GM12878 (cell line): ENCODE results near the gene TMTC1. TPM values are rescaled to one million over a fixed set of nuclear protein-coding genes. Genes with fewer than 3 reads are reported as not detected.

Experiments used
- ATAC-seq: fragments of 200-7000 bp; cut with Tn5 transposase; 3 replicates; pipeline ENCODE4 v1.9.1; 2020; ENCODE audit warnings: mild to moderate bottlenecking, moderate library complexity
- BruUV-seq: library from RNA; stranded (reverse); fragments of 400-500 nt; replicated peaks from 2 replicates; lab custom pipeline; 2021; lab: Mats Ljungman, UMichigan
- CTCF ChIA-PET: fragments of 300-600 bp; sonication (Branson Sonifier 250); formaldehyde crosslinking; extraction: SDS; loops from one replicate; lab custom pipeline; 2021; ENCODE audit warnings: inconsistent platforms; lab: Yijun Ruan, JAX
- POLR2A ChIA-PET: fragments of 350-600 bp; formaldehyde crosslinking; extraction: SDS; loops from one replicate; lab custom pipeline; 2021; ENCODE audit warnings: inconsistent platforms; lab: Charles Lee
- RAD21 ChIA-PET: fragments of 300-600 bp; sonication (Branson Sonifier 250); formaldehyde crosslinking; loops from one replicate; lab custom pipeline; 2023; ENCODE audit warnings: antibody characterized with exemption; ENCODE audit not compliant: unreplicated experiment; lab: Charles Lee
- SMC1A ChIA-PET: fragments of 300-600 bp; sonication (Branson Sonifier 250); formaldehyde crosslinking; loops from one replicate; lab custom pipeline; 2023; ENCODE audit not compliant: unreplicated experiment, uncharacterized antibody; lab: Charles Lee
- DNase-seq: peaks from one replicate; pipeline ENCODE4 v3.0.0-alpha.2; 2011; ENCODE audit warnings: low read depth, low spot score
- FAIRE-seq: peaks from 3 replicates; lab custom pipeline; 2011; peaks lifted over from hg19 to GRCh38; lab: Jason Lieb, UNC
- H2AFZ ChIP-seq: 2 replicates; pipeline ENCODE4 v1.6.0; 2011; ENCODE audit warnings: low read depth, low read length, control low read depth; ENCODE audit not compliant: control insufficient read depth
- H3K27ac ChIP-seq: 2 replicates; pipeline ENCODE4 v1.5.1; 2011; ENCODE audit warnings: control low read depth; ENCODE audit not compliant: control insufficient read depth, insufficient read depth
- H3K27me3 ChIP-seq, 2 experiments: replicated peaks in 1 of 2; 2 replicates each; pipeline versions ENCODE4 v1.6.0 to v1.6.1; 2011; ENCODE audit warnings: low read length in 1 of 2; ENCODE audit not compliant: control insufficient read depth in 2 of 2, insufficient read depth in 2 of 2
- H3K36me3 ChIP-seq, 2 experiments: 2 replicates each; pipeline ENCODE4 v1.5.1; 2011; ENCODE audit warnings: low read length in 1 of 2; ENCODE audit not compliant: control insufficient read depth in 2 of 2, insufficient read depth in 2 of 2
- H3K4me1 ChIP-seq: 2 replicates; pipeline ENCODE4 v1.6.1; 2011; ENCODE audit warnings: mild to moderate bottlenecking, low read length, moderate library complexity, mixed read lengths; ENCODE audit not compliant: control insufficient read depth, insufficient read depth
- H3K4me2 ChIP-seq: 2 replicates; pipeline ENCODE4 v1.6.0; 2011; ENCODE audit warnings: control low read depth; ENCODE audit not compliant: control insufficient read depth, insufficient read depth
- H3K4me3 ChIP-seq: fragments of 200-600 bp; sonication (generic); 2 replicates; pipeline ENCODE4 v1.5.1; 2016
- H3K79me2 ChIP-seq: 2 replicates; pipeline ENCODE4 v1.6.0; 2011; ENCODE audit warnings: low read length; ENCODE audit not compliant: control insufficient read depth, insufficient read depth
- H3K9ac ChIP-seq: 2 replicates; pipeline ENCODE4 v1.8.0; 2011; ENCODE audit warnings: low read length, control low read depth, mixed read lengths; ENCODE audit not compliant: control insufficient read depth, insufficient read depth
- H3K9me3 ChIP-seq: replicated peaks from 3 replicates; pipeline ENCODE4 v1.5.1; 2011; ENCODE audit warnings: mild to moderate bottlenecking, low read length; ENCODE audit not compliant: control insufficient read depth, insufficient read depth
- H4K20me1 ChIP-seq: 2 replicates; pipeline ENCODE4 v1.6.0; 2011; ENCODE audit not compliant: control insufficient read depth, insufficient read depth
- CEBPZ ChIP-seq: fragments of 150-350 bp; IDR thresholded peaks from 2 replicates; pipeline ENCODE4 v1.6.1; 2016; ENCODE audit warnings: low read depth, low read length
- CHD2 ChIP-seq: IDR thresholded peaks from 2 replicates; pipeline ENCODE4 v1.6.1; 2011; ENCODE audit warnings: low read depth, low read length, improper control_type of control experiment, borderline replicate concordance
- EP300 ChIP-seq, 2 experiments: fragments of 150-350 bp in 1 of 2; IDR thresholded peaks; 2 replicates each; pipeline ENCODE4 v1.6.1; 2011 to 2012; ENCODE audit warnings: low read depth in 2 of 2, low read length in 2 of 2, borderline replicate concordance in 1 of 2, improper control_type of control experiment in 1 of 2, inconsistent platforms in 1 of 2; ENCODE audit not compliant: control insufficient read depth in 1 of 2
- KDM1A ChIP-seq: fragments of 200-600 bp; sonication (generic); IDR thresholded peaks from 2 replicates; pipeline ENCODE4 v1.6.1; 2016; ENCODE audit warnings: borderline replicate concordance
- MYB ChIP-seq: fragments of 150-350 bp; IDR thresholded peaks from 2 replicates; pipeline ENCODE4 v1.6.1; 2014; ENCODE audit warnings: mild to moderate bottlenecking, low read depth, low read length, borderline replicate concordance
- MYC ChIP-seq: IDR thresholded peaks from 2 replicates; pipeline ENCODE4 v1.6.1; 2011; ENCODE audit warnings: mild to moderate bottlenecking, low read length, moderate library complexity, inconsistent platforms; ENCODE audit not compliant: insufficient read depth, insufficient replicate concordance, insufficient read length, severe bottlenecking
- REST ChIP-seq: IDR thresholded peaks from 2 replicates; pipeline ENCODE4 v1.6.1; 2012; ENCODE audit warnings: mild to moderate bottlenecking, low read depth, low read length
- TCF7 ChIP-seq: IDR thresholded peaks from 2 replicates; pipeline ENCODE4 v1.6.1; 2014; ENCODE audit warnings: antibody characterized with exemption, borderline replicate concordance
- USF1 ChIP-seq: IDR thresholded peaks from 2 replicates; pipeline ENCODE4 v1.6.1; 2011; ENCODE audit warnings: borderline replicate concordance, low read depth, mild to moderate bottlenecking, moderate library complexity, mixed read lengths, low read length; ENCODE audit not compliant: insufficient read depth; ENCODE audit errors: extremely low read length
- ZBED1 ChIP-seq: IDR thresholded peaks from 2 replicates; pipeline ENCODE4 v1.6.1; 2016; ENCODE audit warnings: borderline replicate concordance
- ZBTB40 ChIP-seq: fragments of 450-650 bp; IDR thresholded peaks from 2 replicates; pipeline ENCODE4 v1.6.1; 2016; ENCODE audit warnings: mild to moderate bottlenecking, moderate library complexity, borderline replicate concordance
- WGBS: methylation state at CpG from one replicate; pipeline ENCODE4 v1.1.6; 2016; ENCODE audit warnings: low lambda C conversion rate; ENCODE audit not compliant: insufficient replicate concordance, insufficient coverage; ENCODE audit errors: missing lambda C conversion rate; 5-methylcytosine and 5-hydroxymethylcytosine counted together
- in situ Hi-C: fragments of 300-500 bp; cut with MboI; formaldehyde crosslinking; loops from 9 replicates; pipeline ENCODE4 v1.14.3; 2018; ENCODE audit warnings: mixed read lengths
- intact Hi-C: fragments of 100-400 bp; cut with micrococcal nuclease; formaldehyde crosslinking; loops from one replicate; pipeline ENCODE4 v1.14.2; 2022; ENCODE audit not compliant: unreplicated experiment
- polyA plus RNA-seq, 11 experiments: library from polyadenylated mRNA; depleted of rRNA in 4 of 11; unstranded in 6 of 11; stranded (reverse) in 5 of 11; fragments of >200 nt; fragmentation: Nextera tagmentation in 4 of 11; fragmentation: Illumina TruSeq in 1 of 11; extraction: Ambion mirVana in 4 of 11; extraction: Trizol in 1 of 11; gene quantifications; 1 replicate in 1 of 11; 2 replicates in 10 of 11; pipeline versions ENCODE4 v1.2.1 to v1.2.3, GENCODE V29; 2011 to 2016; ENCODE audit warnings: inconsistent platforms in 2 of 11, missing spikeins in 2 of 11, low read depth in 1 of 11
- total RNA-seq, 4 experiments: library from RNA; depleted of rRNA in 3 of 4; stranded (reverse); fragments of >200 nt in 3 of 4; fragmentation: Illumina TruSeq in 1 of 4; extraction: Trizol in 1 of 4; gene quantifications; 2 replicates each; pipeline versions ENCODE4 v1.2.1 to v1.2.3, GENCODE V29; 2013 to 2021

Gene TMTC1
- total and polyA plus RNA-seq, 10 of the 15 experiments (the other 5 are each of a cell fraction or from before 2014, with no cell fraction given), result 0.10 to 20.9 (median 0.57) TPM

- RAD21 ChIA-PET, result no interaction called here
- Histone ChIP-seq H2AFZ (no peak overlapping the region), H3K9me3 (no peaks in the 10 kb centered on the region), H4K20me1 (no peaks in the 10 kb centered on the region), H3K79me2 (no peaks in the 10 kb centered on the region), H3K27ac (no peak overlapping the region), H3K27me3 (no peaks in the 10 kb centered on the region), H3K9ac (no peak overlapping the region), H3K4me1 (no peaks in the 10 kb centered on the region), H3K4me3 (no peak overlapping the region), H3K4me2 (no peak overlapping the region), H3K36me3 (no peaks in the 10 kb centered on the region)
- POLR2A ChIA-PET, result no interaction called here
- ATAC-seq (no peak), DNase-seq (no peak), FAIRE-seq (no peak)
- CTCF ChIA-PET, result interaction anchor here (1.0 to 1.3 kb wide), 3 partner anchors 11 to 138 kb away, joined by 3 to 4 read pairs (median 3); no protein-coding TSS in a partner anchor
- WGBS, result 0% methylated on average over 1 of the region's 1 CpG
- in situ Hi-C loops, result no loop called here
- SMC1A ChIA-PET, result no interaction called here
- BruUV-seq, result no TSS peak
- intact Hi-C loops, result no loop called here
- TF ChIP-seq MYB (no peak), CHD2 (no peak), ZBED1 (no peak), CEBPZ (no peak), REST (no peak), KDM1A (no peak), EP300 (IDR thresholded peaks at IDR 0.05; ENCODE audit: borderline replicate concordance in 1 of 2, control insufficient read depth in 1 of 2, low read depth in 2 of 2, low read length in 2 of 2) (no peak), ZBTB40 (no peak), MYC (no peak), TCF7 (no peak), USF1 (no peak)
Measured at GRCh38 chr12:29455087-29455486, 328.7 kb downstream of the TMTC1 start.
